ENCODE data around the gene MED12.
"Not testable (repeated sequence)": the region's sequence is repeated elsewhere in the genome, so short reads cannot be mapped to it uniquely, and the experiment has no call there.

The MED12 gene

DNA sequence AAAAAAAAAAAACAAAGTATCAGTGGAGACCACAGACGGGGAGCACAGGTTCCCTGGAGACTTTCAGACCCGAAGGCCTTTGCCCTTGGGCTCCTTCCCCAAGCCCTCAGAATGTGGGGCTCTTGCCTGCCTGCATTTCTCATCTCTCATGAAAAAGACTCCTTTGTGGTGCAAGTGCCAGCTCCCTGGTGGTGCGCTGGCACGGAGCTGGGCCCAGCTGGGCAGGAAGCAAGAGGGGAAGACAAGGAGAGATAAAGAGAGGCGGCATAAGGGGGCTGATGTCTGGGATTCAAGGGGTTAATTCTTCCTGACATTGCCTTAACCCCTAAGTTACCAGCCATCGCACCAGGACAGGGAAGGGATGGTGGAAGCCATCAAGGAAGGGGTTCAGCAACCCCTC is 48.1 kb downstream of the MED12 start:
- DNase-seq, result no peak

DNA sequence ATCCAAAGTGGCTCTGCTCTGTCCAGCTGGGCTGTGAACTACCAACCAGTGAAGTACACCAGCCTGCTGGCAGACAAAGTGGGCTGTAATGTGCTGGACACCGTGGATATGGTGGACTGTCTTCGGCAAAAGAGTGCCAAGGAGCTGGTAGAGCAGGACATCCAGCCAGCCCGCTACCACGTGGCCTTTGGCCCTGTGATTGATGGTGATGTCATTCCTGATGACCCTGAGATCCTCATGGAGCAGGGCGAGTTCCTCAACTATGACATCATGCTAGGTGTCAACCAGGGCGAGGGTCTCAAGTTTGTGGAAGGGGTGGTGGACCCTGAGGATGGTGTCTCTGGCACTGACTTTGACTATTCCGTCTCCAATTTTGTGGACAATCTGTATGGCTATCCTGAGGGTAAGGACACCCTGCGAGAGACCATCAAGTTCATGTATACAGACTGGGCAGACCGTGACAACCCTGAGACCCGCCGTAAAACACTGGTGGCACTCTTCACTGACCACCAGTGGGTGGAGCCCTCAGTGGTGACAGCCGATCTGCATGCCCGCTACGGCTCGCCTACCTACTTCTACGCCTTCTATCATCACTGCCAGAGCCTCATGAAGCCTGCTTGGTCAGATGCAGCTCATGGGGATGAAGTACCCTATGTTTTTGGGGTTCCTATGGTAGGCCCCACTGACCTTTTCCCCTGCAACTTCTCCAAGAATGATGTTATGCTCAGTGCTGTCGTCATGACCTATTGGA is 48.8 kb downstream of the MED12 start:
- no peak for DNase-seq

DNA sequence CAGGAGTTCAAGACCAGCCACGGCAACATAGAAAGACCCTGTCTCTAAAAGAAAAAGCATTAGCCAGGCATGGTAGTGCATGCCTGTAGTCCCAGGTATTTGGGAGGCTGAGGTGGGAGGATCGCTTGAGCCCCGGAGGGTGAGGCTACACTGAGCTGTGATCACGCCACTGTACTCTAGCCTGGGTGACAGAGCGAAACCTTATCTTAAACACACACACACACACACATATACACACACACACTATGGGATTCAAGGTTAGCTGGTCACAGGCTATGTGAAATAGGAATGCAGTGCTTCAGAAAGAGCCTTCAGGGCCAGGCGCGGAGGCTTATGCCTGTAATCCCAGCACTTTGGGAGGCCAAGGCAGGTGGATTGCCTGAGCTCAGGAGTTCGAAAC is 49.7 kb downstream of the MED12 start:
- DNase-seq, result no peak

DNA sequence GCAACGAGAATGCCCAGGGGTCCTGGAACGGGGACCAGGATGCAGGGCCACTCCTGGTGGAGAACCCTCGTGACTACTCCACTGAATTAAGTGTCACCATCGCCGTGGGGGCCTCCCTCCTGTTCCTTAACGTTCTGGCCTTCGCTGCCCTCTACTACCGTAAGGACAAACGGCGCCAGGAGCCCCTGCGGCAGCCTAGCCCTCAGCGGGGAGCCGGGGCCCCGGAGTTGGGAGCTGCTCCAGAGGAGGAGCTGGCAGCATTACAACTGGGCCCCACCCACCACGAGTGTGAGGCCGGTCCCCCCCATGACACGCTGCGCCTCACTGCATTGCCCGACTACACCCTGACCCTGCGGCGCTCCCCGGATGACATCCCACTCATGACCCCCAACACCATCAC is 51.2 kb downstream of the MED12 start:
- DNase-seq, result no peak

DNA sequence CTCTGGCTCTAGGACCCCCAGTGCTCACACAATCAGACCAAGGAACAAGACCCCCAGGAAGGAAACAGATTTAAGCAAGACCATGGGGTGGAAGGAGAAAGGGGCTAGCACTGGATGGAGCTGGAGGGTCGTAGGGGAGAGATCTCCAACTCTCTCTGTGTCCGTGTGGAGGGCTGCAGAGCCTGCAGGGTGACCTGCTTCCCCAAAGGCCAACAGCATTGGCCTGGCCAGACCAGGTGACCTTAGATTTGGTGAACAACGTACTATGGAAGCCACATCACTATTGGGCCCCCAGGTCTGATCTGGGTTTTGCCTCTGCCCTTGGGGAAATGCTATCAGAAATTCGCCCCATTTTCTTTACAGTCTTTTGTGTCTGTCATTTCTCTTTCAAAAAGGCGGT is 52.3 kb downstream of the MED12 start:
- DNase-seq, result no peak

DNA sequence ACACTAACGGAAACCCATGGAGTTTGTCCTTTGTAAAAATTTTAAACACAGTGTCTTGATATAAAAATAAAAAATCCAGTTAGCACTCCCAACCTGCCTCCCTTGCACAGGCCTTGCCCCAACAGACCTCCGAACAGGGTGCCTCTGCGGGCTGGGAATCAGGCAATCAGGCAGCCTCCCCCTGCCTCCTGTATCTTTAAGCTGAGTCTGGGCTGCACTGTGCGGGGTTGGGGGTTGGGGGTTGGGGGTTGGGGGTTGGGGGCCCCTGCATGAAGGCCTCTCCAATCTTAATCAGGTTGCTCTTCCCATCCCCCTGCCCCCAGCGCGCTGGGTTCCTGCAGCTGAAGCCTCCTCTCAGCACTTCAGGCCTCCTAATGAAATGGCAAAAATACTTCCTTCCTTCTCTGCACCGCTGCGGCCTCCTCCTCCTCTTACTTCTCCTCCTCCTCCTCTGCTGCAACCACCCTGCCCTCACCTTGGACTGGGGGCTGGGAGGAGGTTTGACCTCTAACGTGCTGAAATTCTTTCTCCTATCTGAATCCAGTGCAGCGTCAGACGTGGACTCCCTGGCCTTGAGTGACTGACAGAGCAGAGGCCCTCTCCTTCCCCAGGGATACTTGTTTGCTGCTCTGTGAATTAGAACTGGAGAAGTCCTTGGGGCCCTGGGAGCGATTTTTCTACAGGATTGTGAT is 52.9 kb downstream of the MED12 start:
- no peak for DNase-seq

DNA sequence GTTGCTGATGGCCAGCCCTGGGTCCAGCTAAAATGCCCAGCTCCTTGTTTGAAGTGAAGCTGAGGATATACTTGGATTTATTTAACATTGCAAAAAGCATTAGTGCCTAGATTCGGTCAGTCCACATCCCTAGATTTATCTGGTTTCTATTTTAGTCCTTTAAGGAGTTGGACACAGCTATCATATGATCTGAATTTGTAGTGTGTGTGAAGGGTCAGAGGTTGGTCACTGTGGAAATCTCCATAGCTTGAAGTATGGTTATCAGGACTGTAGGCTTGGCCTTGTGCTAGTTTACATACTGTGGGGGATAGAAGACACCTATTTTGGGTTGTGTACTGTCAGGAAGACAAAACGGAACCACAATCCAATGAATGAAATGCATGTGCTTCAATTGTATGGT is 55.0 kb downstream of the MED12 start:
- no peak for DNase-seq

DNA sequence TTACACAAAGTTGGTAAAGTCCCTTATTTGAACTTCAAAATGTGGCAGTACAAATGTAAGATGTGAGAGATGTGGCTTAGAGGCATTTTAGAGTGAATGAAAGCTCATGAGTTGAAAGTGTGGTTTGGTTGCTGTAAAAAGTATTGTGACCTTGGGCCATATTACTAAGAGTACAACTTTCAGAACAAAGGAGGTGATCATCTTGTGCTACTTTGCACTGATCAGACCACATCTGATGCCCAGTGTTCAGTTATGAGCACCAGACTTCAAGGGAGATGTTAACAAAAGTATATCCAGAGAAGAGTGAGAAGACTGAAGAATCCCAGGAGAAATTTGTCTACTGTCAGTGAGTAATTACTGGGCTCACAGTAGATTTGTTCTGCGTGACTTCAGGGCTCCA is 56.4 kb downstream of the MED12 start:
- no peak for DNase-seq

DNA sequence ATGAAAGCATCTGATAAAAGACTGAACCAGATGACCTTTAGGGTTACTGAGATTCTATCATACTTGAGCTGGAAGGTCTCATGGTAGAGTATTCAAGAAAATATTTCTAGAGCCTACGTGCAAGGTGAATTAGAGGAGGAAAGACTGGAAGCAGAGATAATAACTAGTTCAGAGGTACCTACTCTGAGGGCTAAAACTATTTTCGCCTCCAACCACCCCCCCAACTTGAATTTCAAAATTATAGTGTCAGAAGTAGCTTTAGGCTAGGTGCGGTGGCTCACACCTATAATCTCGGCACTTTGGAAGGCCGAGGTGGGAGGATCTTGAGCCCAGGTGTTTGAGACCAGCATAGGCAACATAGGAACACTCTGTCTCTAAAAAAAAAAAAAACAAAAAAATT is 57.1 kb downstream of the MED12 start:
- DNase-seq, result no peak

DNA sequence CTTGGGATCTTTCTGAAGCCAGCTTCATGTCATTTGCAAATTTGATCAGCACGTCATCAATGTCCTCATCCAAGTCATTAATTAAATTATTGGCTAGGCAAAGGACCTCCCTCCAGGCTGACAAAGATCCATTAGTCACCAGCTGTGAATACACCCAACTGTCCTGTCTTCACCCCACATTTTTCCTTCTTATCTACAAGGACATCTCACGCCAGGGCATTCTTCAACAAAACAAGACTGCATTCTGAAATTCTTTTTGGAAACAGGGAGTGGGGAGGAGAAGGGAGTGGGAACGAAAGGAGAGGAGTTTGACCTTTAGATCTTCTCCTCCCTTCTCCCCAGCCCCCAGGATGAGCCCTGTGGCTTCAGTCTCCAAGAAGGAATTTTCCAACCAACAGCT is 58.9 kb downstream of the MED12 start:
- DNase-seq, result no peak

DNA sequence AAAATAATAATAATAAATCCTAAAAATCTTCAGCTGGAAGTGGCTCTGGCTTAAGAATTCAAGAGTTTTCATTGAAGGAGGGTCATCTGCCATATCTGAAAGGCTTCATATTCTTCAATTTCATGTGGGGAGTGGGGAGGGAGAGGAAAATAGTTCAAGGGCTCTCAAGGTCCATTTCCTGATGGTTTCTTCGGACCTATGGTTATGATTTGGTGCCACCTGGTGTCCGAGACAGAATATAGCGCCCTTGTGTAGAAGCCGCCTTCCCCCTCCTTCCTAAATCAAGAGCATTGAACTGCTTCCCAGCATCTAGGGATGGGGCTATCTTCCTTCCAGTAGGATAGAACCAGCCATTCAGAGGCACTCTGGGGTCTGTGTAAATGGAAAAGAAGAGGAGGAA is 60.5 kb downstream of the MED12 start:
- peak; percentile 2 for DNase-seq

DNA sequence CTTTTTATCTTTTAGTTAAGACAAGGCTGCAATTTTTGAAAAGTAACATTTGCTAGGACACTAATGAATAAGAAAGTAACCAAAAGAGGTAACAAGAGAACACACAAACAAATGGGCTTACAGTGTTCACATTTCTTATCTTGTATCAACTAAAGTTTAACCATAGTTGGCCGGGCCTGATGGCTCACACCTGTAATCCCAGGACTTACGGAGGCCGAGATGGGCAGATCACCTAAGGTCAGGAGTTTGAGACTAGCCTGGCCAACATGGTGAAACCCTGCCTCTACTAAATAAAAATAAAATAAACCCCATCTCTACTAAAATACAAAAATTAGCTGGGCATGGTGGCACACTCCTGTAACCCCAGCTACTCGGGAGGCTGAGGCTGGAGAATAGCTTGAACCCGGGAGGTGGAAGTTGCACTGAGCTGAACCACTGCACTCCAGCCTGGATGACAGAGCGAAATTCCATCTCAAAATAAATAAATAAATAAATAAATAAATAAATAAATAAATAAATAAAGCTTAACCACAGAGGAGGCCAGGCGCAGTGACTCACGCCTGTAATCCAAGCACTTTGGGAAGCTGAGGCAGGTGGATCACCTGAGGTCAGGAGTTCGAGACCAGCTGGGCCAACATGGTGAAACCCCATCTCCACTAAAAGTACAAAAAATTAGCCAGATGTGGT is 62.3 kb downstream of the MED12 start:
- not testable (repeated sequence) for DNase-seq

DNA sequence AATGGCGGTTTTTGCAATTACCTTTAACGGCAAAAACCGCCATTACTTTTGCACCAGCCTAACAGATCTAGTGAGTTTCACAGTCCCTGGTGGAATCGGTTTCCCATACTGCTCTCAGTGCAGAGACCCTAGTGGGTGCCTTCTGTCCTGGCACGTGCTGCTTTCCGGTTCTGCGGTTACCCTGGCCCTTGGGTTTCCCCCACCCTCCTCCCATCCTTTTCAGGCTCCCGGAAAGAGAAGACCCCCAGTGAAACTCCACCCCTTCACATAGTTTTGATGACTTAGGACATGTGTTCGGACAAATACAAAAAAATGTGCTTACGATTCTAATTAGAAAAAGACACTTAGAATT is 63.1 kb downstream of the MED12 start:
- no peak for DNase-seq

DNA sequence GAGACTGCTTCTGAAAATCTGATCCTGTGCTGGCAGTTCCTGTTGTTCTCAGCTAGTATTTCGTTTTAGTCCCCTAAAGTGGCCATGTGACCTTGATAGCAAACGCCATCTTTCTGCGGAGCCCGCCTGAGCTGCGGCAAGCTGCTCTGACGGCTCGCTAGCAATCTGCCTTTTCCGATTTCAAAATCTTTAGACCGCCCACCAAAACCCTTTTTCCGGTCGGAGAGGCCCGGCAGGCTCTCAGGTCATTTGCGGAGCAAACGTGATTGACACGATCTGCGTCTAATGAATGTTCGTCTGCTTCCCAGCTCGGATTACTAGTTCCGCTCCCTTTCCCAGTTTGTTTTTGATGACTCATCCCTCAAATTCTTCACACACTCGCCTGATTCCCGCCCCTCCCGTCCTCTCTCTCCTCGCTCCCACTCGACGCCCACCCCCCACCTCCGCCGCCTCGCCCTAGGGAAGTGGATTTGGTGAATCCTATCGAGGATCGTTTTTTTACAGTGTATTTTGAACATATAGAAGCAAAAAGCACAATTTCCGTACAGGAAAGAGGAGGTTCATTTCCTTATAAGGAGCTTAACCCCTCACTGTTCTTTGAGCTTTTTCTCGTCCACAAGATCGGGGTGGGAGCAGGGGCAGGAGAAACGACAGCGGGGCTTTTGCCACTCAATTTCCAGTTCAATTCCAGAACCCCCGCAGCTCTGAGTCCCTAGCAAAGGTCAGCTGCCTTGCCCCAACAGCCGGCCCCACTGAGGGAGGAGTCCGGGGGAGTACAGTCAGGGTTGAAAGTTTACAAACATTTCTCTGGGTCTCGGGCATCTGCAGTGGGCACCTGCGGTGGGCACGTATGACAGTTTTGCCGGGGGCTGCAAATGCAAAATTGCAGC is 63.8 kb downstream of the MED12 start:
- peak; percentile 78 for DNase-seq

DNA sequence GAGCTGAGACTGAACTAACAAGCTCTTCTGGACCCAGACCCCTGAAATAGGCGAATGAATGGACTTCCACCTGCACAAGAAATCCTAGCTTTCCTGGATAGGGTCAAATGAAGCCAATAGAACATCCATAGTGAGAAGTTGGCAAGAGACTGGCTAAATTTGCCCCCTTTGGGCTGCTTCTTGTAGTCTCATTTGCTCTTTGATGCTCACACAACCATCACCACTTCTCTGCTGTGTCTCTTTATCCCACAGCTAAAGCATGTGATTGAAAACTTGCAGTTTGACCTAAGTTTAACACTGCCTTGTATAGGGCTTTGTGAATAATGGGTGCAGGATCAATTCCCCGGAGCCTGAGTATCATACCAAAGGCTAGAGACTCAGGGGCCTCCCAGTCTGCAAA is 64.5 kb downstream of the MED12 start:
- DNase-seq, result no peak

DNA sequence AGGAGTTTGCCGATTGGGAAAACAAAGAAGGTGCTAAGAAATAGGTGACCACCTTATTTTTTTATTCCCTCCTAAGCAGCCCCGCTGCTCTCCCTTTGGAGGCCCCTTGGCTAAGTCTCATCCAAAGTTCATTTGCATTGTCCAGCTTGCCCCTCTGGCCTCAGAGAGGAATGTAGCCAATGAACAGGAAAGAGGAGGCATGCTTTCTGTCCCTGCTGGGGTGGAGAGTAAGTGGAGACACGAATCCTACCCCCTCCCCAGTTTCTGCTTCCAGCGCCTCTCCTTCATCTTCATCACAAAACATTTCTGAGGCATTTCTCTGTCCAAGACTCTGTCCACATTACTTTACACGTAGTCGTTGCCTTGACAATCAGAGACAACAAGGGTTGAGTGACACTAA is 64.9 kb downstream of the MED12 start:
- no peak for DNase-seq

DNA sequence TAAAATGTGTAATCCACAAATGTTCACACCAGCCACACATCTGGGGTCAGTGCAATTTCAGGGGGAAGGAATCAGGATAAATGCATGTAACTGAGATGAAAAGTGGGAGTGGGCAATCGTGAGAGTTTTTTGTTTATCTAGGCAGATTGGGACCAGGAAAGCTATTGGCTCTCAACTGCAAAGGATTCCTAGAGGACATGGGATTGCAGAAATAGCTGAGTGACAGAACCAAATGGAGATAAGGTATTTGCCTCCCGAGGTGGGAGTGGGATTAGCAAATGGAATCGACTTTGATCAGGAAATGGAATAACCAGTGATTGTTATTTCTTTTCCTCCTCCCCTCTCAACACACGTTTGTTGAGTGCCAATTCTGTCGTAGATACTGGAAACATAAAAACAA is 65.7 kb downstream of the MED12 start:
- no peak for DNase-seq

DNA sequence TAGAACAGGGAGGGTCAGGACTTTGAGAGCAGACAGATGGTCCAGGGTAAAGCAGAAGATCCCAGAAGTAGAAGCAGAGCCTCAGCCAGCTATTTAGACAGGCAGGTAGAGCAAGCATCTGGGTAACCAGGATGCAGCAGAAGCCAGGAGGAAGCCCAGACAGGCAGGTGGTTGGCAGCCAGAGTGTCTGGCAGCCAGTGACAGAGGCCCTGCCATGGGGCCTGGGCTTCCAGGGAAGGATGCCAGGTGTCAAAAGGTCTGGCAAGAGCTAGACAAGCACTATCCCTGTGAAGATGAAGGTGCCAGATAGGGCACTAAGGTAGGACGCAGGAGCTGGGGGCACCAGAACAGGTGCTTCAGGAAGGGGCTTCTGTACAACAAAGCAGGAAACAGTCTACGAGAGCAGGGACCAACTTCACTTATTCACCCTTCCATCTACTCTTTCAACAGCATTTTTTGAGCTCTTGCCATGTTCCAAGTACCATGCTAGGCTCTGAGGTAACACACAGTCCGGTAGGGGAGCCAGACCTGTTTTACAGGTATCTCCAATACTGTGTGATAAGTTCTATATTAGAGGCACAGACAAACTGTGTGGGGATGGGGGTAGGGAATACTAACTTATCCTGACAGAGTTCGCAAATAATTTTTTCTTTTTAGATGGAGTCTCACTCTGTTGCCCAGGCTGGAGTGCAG is 66.6 kb downstream of the MED12 start:
- DNase-seq, result no peak

DNA sequence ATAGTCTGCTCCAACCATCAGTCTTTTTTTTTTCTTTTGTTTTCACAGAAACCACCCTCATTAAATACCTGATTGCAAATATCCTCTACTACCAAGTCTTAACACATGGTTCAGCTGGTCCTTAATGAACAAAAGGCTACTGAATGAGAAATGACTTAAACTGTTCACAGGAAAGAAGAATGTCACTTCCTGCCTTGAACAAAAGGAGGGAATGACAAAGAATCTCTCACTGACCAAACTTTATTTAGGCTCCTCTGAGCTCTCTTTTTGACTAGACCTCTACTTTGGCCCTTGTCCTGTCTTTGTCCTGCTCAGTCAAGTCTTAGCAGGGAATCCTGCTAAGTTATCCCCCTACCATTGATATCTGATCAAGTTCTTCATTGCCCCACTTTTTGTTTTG is 72.9 kb downstream of the MED12 start:
- no peak for DNase-seq

All from T1000 (cell line).